ENCODE measurements around the gene UNC13B.
"Not testable (repeated sequence)": the region's sequence is repeated elsewhere in the genome, so short reads cannot be mapped to it uniquely, and the experiment has no call there.

UNC13B gene

GRCh38 chr9:35407846-35408245 lies 246.0 kb downstream of the UNC13B start:
- Histone ChIP-seq H3K9me3 (ENCODE audit: severe bottlenecking) (no peaks in the 10 kb centered on the region), H3K27ac (ENCODE audit: poor library complexity, severe bottlenecking) (no peak overlapping the region), H3K4me1 (ENCODE audit: insufficient read depth, poor library complexity, severe bottlenecking) (no peaks in the 10 kb centered on the region), H3K4me3 (ENCODE audit: severe bottlenecking) (no peak overlapping the region), H3K36me3 (ENCODE audit: low read depth) (no peaks in the 10 kb centered on the region; the same call in 1 of the 2 replicates), H3K27me3 (ENCODE audit: insufficient read depth, poor library complexity, severe bottlenecking) (no peaks in the 10 kb centered on the region)
- DNase-seq (ENCODE audit: low spot score) (no peak), ATAC-seq (ENCODE audit: low read depth) (no peak)
- TF ChIP-seq CTCF (IDR thresholded peaks at IDR 0.05; ENCODE audit: poor library complexity, severe bottlenecking): no peak

DNA sequence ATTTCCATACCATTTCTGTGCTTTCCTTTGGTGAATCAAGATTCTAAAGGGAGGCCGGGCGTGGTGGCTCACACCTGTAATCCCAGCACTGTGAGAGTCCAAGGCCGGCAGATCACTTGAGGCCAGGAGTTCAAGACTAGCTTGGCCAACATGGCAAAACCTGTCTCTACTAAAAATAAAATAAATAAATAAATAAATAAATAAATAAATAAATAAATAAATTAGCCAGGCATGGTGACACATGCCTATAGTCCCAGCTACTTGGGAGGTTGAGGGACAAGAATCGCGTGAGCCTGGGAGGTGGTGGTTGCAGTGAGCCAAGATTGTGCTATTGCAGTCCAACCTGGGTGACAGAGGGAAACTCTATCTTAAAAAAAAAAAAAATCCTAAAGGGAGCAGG lies 247.6 kb downstream of the UNC13B start:
- not testable (repeated sequence) for ATAC-seq (ENCODE audit: low read depth); H3K27me3 ChIP-seq (ENCODE audit: insufficient read depth, poor library complexity, severe bottlenecking); H3K4me1 ChIP-seq (ENCODE audit: insufficient read depth, poor library complexity, severe bottlenecking); H3K36me3 ChIP-seq (ENCODE audit: low read depth); H3K27ac ChIP-seq (ENCODE audit: poor library complexity, severe bottlenecking); H3K4me3 ChIP-seq (ENCODE audit: severe bottlenecking); DNase-seq (ENCODE audit: low spot score); H3K9me3 ChIP-seq (ENCODE audit: severe bottlenecking)

DNA sequence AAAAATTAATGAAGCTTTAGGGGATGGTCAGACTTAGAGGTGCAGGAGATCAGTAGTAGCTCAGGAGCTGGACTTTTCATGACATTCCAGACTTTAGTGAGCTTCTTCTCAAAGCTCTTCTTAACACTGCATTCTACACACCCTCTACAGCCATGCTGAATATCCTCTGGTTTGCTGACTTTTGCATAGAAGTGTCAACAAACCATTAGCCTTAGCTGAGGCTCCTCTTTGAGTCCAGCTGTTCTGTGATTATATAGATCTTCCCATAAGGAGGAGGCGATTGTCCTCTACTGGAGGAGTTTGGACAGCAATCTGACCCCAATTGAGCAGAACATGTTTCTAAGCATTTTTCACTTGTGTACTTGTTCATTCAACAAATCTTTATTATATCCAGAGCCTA lies 253.1 kb downstream of the UNC13B start:
- TF ChIP-seq CTCF (IDR thresholded peaks at IDR 0.05; ENCODE audit: poor library complexity, severe bottlenecking): no peak
- DNase-seq (ENCODE audit: low spot score): no peak
- Histone ChIP-seq H3K4me1 (ENCODE audit: insufficient read depth, poor library complexity, severe bottlenecking) (no peaks in the 10 kb centered on the region), H3K36me3 (ENCODE audit: low read depth) (no peaks in the 10 kb centered on the region; the same call in 1 of the 2 replicates), H3K4me3 (ENCODE audit: severe bottlenecking) (no peak overlapping the region), H3K9me3 (ENCODE audit: severe bottlenecking) (no peaks in the 10 kb centered on the region), H3K27me3 (ENCODE audit: insufficient read depth, poor library complexity, severe bottlenecking) (no peaks in the 10 kb centered on the region), H3K27ac (ENCODE audit: poor library complexity, severe bottlenecking) (no peak overlapping the region)
- ATAC-seq (ENCODE audit: low read depth): no peak

GRCh38 chr9:35415402-35416097 lies 253.7 kb downstream of the UNC13B start:
- Histone ChIP-seq H3K27me3 (ENCODE audit: insufficient read depth, poor library complexity, severe bottlenecking) (no peaks in the 10 kb centered on the region), H3K27ac (ENCODE audit: poor library complexity, severe bottlenecking) (no peak overlapping the region), H3K4me3 (ENCODE audit: severe bottlenecking) (no peak overlapping the region), H3K4me1 (ENCODE audit: insufficient read depth, poor library complexity, severe bottlenecking) (no peaks in the 10 kb centered on the region), H3K9me3 (ENCODE audit: severe bottlenecking) (no peaks in the 10 kb centered on the region), H3K36me3 (ENCODE audit: low read depth) (no peaks in the 10 kb centered on the region)
- DNase-seq (ENCODE audit: low spot score) (no peak), ATAC-seq (ENCODE audit: low read depth) (peak; percentile 60)
- peak; percentile 26 for TF ChIP-seq CTCF (IDR thresholded peaks at IDR 0.05; ENCODE audit: poor library complexity, severe bottlenecking)

- no peak for ATAC-seq (ENCODE audit: low read depth)
- Histone ChIP-seq H3K27ac (ENCODE audit: poor library complexity, severe bottlenecking) (no peak overlapping the region), H3K27me3 (ENCODE audit: insufficient read depth, poor library complexity, severe bottlenecking) (no peaks in the 10 kb centered on the region), H3K9me3 (ENCODE audit: severe bottlenecking) (no peaks in the 10 kb centered on the region), H3K4me1 (ENCODE audit: insufficient read depth, poor library complexity, severe bottlenecking) (no peaks in the 10 kb centered on the region), H3K4me3 (ENCODE audit: severe bottlenecking) (no peak overlapping the region), H3K36me3 (ENCODE audit: low read depth) (no peaks in the 10 kb centered on the region)
- no peak for DNase-seq (ENCODE audit: low spot score)
- no peak for TF ChIP-seq CTCF (IDR thresholded peaks at IDR 0.05; ENCODE audit: poor library complexity, severe bottlenecking)
Observed at GRCh38 chr9:35416098-35416427, 254.3 kb downstream of the UNC13B start.
